ENCODE data around the gene AKAP13.

The AKAP13 gene

DNA sequence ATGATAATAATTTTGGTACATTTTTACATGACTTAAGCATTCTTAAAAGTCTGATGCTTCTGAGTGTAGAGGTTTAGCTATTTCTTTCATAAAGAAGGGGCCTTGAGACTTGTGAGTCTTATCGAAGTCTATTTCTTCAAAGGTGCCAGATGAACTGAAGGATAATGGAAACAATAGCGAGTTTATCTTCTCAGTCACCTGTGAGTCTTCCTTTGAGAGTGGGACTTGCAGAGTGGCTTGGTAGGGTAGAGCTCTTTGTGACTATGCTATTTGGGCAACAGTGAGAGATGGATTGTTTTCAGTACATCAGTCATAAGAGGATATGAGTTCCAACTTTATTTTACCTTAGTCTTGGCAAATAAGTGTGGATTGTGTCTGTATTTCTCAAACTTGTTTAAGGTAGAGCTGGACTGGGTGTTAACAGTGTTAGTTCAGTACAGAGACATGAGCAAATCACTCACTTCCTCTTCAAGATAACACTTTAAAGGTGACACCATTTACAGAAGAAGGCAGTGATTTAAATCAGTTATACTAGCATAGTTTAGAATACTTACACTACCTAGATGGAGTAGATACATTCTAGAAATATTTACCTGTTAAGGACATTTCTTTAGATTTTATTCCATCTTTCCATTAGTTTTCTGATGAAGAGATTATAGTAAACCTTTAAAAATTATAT lies 3.2 kb downstream of the AKAP13 start:
- TF ChIP-seq, protein P1, sequence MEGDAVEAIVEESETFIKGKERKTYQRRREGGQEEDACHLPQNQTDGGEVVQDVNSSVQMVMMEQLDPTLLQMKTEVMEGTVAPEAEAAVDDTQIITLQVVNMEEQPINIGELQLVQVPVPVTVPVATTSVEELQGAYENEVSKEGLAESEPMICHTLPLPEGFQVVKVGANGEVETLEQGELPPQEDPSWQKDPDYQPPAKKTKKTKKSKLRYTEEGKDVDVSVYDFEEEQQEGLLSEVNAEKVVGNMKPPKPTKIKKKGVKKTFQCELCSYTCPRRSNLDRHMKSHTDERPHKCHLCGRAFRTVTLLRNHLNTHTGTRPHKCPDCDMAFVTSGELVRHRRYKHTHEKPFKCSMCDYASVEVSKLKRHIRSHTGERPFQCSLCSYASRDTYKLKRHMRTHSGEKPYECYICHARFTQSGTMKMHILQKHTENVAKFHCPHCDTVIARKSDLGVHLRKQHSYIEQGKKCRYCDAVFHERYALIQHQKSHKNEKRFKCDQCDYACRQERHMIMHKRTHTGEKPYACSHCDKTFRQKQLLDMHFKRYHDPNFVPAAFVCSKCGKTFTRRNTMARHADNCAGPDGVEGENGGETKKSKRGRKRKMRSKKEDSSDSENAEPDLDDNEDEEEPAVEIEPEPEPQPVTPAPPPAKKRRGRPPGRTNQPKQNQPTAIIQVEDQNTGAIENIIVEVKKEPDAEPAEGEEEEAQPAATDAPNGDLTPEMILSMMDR (IDR thresholded peaks at IDR 0.05; ENCODE audit: low read depth, low read length) = no peak
- in situ Hi-C loops (cut with HindIII; ENCODE audit: low sequenced_read_pairs) = no loop called here
- DNase-seq (ENCODE audit: low read depth, low spot score) = no peak
- H3K4me3 ChIP-seq (ENCODE audit: low read depth, low read length) = no peak overlapping the region

DNA sequence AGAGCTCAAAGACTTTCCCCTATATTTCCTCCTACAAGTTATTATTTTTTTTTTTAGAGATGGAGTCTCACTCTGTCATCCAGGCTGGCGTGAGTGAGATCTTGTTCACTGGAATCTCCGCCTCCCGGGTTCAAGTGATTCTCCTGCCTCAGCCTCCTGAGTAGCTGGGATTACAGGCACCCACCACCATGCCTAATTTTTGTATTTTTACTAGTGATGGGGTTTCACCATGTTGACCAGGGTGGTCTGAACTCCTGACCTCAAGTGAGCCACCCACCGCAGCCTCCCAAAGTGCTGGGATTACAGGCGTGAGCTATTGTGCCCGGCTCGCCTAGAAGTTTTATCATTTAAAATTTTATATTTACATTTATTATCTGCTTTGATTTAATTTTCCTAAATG lies 5.9 kb downstream of the AKAP13 start:
- TF ChIP-seq, protein P1 (IDR thresholded peaks at IDR 0.05; ENCODE audit: low read depth, low read length) = no peak
- no peak overlapping the region for H3K4me3 ChIP-seq (ENCODE audit: low read depth, low read length)
- in situ Hi-C loops (cut with HindIII; ENCODE audit: low sequenced_read_pairs) = no loop called here
- no peak for DNase-seq (ENCODE audit: low read depth, low spot score)

DNA sequence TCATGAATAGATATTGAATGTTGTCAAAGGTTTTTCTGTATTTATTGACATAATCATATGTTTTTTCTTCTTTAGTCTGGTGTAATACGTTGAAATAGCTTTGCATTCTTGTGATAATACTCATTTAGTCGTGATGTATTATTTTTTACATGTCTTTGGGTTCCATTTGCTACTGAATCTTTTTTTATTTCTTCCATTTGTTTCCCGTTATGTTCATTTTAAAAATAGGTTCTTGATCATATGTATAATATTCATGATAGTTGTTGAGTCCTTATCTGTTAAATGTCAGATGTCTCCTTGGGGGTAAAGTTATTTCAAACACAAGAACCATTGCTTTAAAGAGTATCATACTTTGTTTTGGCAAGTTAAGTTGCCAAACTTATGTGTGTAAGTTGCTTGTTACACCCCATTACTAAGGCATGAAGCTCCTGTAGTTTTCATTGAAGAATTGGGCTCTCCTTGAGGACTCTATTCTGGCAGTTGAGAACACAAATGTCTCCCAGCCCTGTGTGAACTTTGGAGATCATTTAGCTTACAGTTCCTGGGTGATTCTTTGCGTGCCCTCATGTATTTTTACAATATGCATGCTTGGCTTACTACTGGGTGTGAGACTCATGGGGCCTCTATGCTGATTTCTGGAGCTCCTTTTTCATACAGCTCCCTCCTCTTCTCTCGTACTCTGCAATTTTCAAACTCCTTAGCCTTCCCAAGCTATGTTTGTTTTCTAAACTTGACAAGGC lies 8.3 kb downstream of the AKAP13 start:
- in situ Hi-C loops (cut with HindIII; ENCODE audit: low sequenced_read_pairs) = no loop called here
- TF ChIP-seq, protein P1 (IDR thresholded peaks at IDR 0.05; ENCODE audit: low read depth, low read length) = no peak
- DNase-seq (ENCODE audit: low read depth, low spot score) = no peak
- no peak overlapping the region for H3K4me3 ChIP-seq (ENCODE audit: low read depth, low read length)

DNA sequence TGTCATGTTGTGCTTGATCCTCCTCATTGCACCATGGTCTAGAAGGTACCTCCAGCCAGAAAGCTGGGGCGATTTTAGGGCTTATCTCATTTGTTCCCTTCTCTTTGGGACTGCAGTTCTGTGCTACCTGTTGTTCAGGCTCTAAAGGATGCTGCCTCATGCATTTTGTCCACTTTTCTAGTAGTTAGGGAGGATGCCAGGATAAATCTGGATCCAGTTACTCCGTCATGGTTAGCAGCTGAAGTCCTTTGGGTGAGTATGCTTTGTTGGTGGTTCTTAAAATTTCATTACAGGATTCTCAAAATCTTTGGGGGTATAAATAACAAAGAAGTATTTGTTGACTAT lies 8.9 kb downstream of the AKAP13 start:
- TF ChIP-seq, protein P1 (IDR thresholded peaks at IDR 0.05; ENCODE audit: low read depth, low read length) = no peak
- in situ Hi-C loops (cut with HindIII; ENCODE audit: low sequenced_read_pairs) = no loop called here
- no peak overlapping the region for H3K4me3 ChIP-seq (ENCODE audit: low read depth, low read length)
- no peak for DNase-seq (ENCODE audit: low read depth, low spot score)

DNA sequence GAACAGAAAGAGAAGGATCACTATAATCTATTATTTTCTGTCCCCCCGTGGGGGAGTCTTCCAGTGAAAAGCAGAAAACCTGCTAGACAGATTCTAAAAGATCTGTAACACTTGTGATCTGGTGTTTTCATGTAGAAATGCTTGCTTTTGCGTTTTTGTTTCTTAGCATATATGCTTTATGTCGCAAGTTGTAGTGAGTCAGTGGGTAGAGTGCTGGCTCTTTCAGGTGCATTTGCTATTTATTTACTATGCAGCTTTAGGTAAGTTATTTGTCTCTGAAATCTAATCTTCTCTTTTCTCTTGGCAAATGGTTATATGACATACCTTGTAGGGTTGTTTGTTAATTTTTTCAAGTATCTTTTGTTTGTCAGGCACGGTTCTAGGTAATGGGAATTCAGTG lies 9.4 kb downstream of the AKAP13 start:
- TF ChIP-seq, protein P1 (IDR thresholded peaks at IDR 0.05; ENCODE audit: low read depth, low read length) = no peak
- no peak overlapping the region for H3K4me3 ChIP-seq (ENCODE audit: low read depth, low read length)
- in situ Hi-C loops (cut with HindIII; ENCODE audit: low sequenced_read_pairs) = no loop called here
- DNase-seq (ENCODE audit: low read depth, low spot score) = no peak

DNA sequence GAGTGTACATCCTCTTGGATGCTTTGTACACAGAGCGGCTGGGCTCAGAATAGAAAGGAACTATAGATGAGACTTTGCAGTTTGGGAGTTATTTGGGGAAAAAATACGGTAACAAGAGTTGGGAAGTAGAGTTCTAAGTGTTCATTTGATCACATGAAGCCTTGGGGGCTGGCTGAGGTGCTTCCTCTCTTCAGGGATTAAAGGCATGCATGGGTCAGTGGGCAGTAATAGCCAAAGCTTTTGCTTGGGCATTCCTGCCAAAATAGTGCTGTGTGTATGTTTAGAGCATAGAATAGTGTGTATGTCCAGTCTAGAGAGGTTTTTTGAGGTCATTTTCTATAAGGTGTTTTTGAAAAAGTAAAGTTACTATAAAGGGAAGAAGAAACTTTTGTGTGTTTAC lies 12.8 kb downstream of the AKAP13 start:
- in situ Hi-C loops (cut with HindIII; ENCODE audit: low sequenced_read_pairs) = no loop called here
- TF ChIP-seq, protein P1 (IDR thresholded peaks at IDR 0.05; ENCODE audit: low read depth, low read length) = no peak
- DNase-seq (ENCODE audit: low read depth, low spot score) = no peak
- H3K4me3 ChIP-seq (ENCODE audit: low read depth, low read length) = no peak overlapping the region
